ENCODE measurements around the gene ZFPM1. TPM values are rescaled to one million over a fixed set of nuclear protein-coding genes. Genes with fewer than 3 reads are reported as not detected.

ZFPM1 gene
- total RNA-seq, 1 donor from 2014 or later: 1.7 TPM

DNA sequence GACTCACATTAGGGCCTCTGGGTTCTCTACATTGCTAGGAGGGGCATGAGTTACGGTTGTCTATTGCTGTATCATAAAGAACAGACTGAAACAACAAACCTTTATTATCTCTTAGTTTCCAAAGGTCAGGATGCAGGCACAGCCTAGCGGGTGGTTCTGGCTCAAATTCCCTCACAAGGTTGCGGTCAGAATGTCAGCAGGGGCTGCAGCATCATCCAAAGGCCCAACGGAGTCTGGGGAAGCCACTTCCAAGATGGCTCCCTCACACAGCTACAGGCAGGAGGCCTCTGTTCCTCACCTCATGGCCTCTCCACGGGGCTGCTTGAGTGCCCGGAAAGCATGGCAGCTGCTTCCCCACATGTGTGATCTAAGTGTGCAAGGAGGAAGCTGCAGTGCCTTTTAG is 29.6 kb upstream of the ZFPM1 start:
- DNase-seq (ENCODE audit: extremely low spot score in 2 of 2): no peak
- H3K4me3 ChIP-seq: no peak overlapping the region
- H3K27ac ChIP-seq: no peak overlapping the region
- no peaks in the 10 kb centered on the region for H3K27me3 ChIP-seq
- H3K9me3 ChIP-seq: no peaks in the 10 kb centered on the region
- H3K4me1 ChIP-seq: peaks cover 6% of the 10 kb centered on the region
- intact Hi-C loops (cut with DNase I): no loop called here
- H3K36me3 ChIP-seq: no peaks in the 10 kb centered on the region
- TF ChIP-seq POLR2AphosphoS5 (IDR thresholded peaks at IDR 0.05; ENCODE audit: insufficient read depth in 1 of 2, low read depth in 1 of 2): no peak
- no peak for TF ChIP-seq CTCF (IDR thresholded peaks at IDR 0.05)
- no peak for TF ChIP-seq POLR2A (IDR thresholded peaks at IDR 0.05)

DNA sequence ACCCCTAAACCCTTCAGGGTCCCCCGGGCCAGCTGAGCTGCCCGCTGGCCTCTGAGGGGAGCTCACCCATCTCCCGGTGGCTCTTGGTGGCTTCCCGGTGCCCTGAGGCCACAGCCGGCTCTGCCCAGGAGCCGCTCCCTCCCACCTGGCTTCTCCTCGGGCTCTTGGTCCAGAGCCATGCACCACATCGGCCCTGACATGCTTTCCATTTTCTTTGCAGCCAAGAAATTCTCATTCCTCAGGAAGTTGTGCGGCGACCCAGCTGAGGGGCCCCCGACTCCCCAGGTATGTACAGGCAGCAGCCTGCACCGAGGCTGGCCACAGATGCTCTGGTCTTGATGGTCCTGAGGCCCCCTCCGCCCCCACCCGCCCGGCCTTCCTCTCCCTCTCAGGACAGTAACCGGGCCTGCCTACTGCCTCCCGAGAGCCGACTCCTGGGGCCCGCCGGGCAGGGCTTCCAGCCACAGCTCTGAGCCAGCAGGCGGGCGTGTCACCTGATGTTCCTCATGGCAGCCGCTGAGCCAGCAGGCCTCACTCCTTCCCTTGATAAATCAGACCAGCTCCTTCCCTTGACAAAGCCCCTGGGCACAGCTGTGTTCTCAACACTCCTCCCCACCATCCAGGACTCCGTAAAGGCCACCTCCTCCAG is 28.4 kb upstream of the ZFPM1 start:
- Histone ChIP-seq H3K4me3 (no peak overlapping the region), H3K4me1 (peaks cover 18% of the 10 kb centered on the region), H3K9me3 (no peaks in the 10 kb centered on the region), H3K27me3 (no peaks in the 10 kb centered on the region), H3K36me3 (no peaks in the 10 kb centered on the region), H3K27ac (no peak overlapping the region)
- intact Hi-C loops (cut with DNase I): no loop called here
- TF ChIP-seq POLR2A (IDR thresholded peaks at IDR 0.05): no peak
- no peak for TF ChIP-seq CTCF (IDR thresholded peaks at IDR 0.05)
- TF ChIP-seq POLR2AphosphoS5 (IDR thresholded peaks at IDR 0.05; ENCODE audit: insufficient read depth in 1 of 2, low read depth in 1 of 2): no peak
- no peak for DNase-seq (ENCODE audit: extremely low spot score in 2 of 2)

DNA sequence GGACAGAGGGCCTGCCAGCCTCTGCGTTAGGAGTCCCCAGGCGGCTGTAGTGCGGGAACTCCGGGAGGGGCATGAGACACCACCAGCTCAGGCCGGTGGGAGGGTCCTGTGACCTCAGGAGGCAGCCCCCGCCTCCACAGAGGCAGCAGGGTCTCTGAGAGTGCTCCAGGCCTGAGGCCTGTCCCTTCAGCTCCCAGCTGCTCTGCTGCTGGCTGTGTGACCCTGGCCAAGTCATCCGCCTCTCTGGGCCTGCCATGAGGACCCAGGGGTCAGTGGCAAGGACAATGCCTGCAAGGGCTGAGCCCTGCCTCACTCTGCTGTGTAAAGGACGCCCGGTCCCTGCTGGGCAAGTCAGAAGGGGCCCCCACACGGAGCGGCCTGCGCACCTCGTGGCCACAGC is 27.1 kb upstream of the ZFPM1 start:
- TF ChIP-seq POLR2AphosphoS5 (IDR thresholded peaks at IDR 0.05; ENCODE audit: insufficient read depth in 1 of 2, low read depth in 1 of 2) (no peak), POLR2A (IDR thresholded peaks at IDR 0.05) (no peak), CTCF (IDR thresholded peaks at IDR 0.05) (no peak)
- H3K27ac ChIP-seq: peak overlapping the region; percentile 31
- H3K27me3 ChIP-seq: no peaks in the 10 kb centered on the region
- no peak for DNase-seq (ENCODE audit: extremely low spot score in 2 of 2)
- no peaks in the 10 kb centered on the region for H3K36me3 ChIP-seq
- H3K4me3 ChIP-seq: no peak overlapping the region
- H3K9me3 ChIP-seq: no peaks in the 10 kb centered on the region
- intact Hi-C loops (cut with DNase I): no loop called here
- peaks cover 27% of the 10 kb centered on the region for H3K4me1 ChIP-seq

DNA sequence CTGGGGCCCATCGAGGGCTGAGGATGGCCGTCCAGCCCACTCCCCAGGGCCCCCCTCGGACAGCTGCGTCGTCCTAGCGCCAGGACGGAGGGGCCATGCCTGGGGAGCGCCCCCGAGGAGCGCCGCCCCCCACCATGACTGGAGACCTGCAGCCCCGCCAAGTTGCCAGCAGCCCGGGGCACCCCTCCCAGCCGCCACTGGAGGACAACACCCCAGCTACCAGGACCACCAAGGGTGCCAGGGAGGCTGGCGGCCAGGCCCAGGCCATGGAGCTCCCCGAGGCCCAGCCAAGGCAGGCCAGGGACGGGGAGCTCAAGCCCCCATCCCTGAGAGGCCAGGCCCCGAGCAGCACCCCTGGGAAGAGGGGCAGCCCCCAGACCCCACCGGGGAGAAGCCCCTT is 25.7 kb upstream of the ZFPM1 start:
- Histone ChIP-seq H3K9me3 (no peaks in the 10 kb centered on the region), H3K27ac (no peak overlapping the region), H3K36me3 (no peaks in the 10 kb centered on the region), H3K27me3 (no peaks in the 10 kb centered on the region), H3K4me3 (no peak overlapping the region), H3K4me1 (peaks cover 34% of the 10 kb centered on the region)
- intact Hi-C loops (cut with DNase I): no loop called here
- TF ChIP-seq POLR2AphosphoS5 (IDR thresholded peaks at IDR 0.05; ENCODE audit: insufficient read depth in 1 of 2, low read depth in 1 of 2) (no peak), POLR2A (IDR thresholded peaks at IDR 0.05) (no peak), CTCF (IDR thresholded peaks at IDR 0.05) (no peak)
- DNase-seq (ENCODE audit: extremely low spot score in 2 of 2): no peak

- DNase-seq (ENCODE audit: extremely low spot score in 2 of 2): no peak
- Histone ChIP-seq H3K9me3 (no peaks in the 10 kb centered on the region), H3K27ac (no peak overlapping the region), H3K4me1 (peaks cover 34% of the 10 kb centered on the region), H3K4me3 (no peak overlapping the region), H3K27me3 (no peaks in the 10 kb centered on the region), H3K36me3 (no peaks in the 10 kb centered on the region)
- TF ChIP-seq POLR2AphosphoS5 (IDR thresholded peaks at IDR 0.05; ENCODE audit: insufficient read depth in 1 of 2, low read depth in 1 of 2): no peak
- no peak for TF ChIP-seq CTCF (IDR thresholded peaks at IDR 0.05)
- no peak for TF ChIP-seq POLR2A (IDR thresholded peaks at IDR 0.05)
- intact Hi-C loops (cut with DNase I): no loop called here
Observed at GRCh38 chr16:88428156-88428555, 24.9 kb upstream of the ZFPM1 start.
